ENCODE measurements around the gene CD300C.

The CD300C gene

DNA sequence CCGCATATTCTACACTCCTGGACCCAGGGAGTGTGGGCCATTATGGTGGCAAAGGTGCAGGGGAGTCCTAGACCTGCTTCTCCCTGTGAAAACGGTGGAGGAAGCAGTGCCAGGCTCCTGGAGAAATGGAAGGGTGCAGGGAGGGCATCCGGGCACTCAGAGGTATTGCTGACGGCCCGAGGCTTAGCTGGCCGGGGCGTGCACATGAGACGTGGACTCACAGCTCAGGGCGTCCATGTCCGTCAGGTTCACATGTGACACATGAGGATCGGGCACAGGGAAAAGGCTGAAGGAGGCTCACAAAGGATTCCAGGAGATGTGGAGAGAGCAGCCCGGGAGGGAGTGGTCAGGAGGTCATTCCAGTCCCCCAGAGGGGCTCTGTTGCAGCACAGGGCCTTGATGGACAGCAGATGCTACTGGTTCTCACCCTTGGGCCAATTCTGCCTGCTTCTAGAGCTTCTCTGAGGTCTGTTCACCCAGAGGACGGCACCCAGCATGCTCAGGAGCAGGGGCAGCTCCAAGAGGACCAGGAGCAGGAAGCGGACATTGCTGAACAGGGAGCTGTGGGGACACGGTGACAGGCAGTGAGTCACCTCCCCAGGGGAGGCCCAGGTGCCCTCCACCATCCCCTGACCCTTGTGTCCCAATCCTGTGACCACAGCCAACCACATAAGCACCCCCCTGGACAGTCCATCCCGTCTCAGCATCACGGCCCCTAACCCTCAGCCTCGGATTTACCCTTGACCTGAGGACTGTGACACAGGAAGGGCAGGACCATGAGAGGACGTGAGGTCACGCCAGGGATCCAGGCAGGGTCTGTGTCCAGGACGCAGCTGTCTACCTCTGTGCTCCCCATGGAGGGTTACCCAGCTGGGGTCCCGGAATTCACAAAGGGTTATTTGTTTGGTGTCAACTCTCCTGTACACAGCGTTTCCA is 4.5 kb downstream of the CD300C start:
- in situ Hi-C loops (cut with MboI; ENCODE audit: low pct_unique_long_range_greater_than_20kb, low sequenced_read_pairs): no loop called here
- DNase-seq: no peak

DNA sequence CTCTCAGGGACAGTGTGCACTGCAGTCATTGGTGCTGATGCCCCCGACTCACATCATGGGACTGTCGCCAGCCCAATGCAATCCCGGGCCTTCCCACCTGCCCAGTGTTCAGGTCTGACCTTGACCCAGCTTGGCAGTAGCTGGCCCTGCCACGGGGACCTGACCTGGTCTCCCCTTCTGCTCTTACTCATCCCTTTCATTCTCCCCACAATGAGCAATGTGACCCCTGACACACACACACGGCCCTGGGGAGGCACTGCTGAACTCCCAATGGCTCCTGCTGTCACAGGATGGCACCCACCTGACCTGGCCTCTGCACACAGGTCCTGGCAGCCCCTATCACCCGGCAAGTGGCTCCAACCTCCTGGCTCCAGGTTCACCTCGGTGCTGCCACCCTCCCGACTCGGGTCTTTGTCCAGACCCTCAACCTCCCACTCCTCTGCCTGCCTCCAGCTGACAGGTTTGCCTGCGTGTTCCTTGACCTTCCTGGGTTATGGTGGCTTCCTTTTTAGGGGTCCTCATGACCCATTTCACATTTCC is 6.6 kb downstream of the CD300C start:
- in situ Hi-C loops (cut with MboI; ENCODE audit: low pct_unique_long_range_greater_than_20kb, low sequenced_read_pairs): no loop called here
- no peak for DNase-seq

DNA sequence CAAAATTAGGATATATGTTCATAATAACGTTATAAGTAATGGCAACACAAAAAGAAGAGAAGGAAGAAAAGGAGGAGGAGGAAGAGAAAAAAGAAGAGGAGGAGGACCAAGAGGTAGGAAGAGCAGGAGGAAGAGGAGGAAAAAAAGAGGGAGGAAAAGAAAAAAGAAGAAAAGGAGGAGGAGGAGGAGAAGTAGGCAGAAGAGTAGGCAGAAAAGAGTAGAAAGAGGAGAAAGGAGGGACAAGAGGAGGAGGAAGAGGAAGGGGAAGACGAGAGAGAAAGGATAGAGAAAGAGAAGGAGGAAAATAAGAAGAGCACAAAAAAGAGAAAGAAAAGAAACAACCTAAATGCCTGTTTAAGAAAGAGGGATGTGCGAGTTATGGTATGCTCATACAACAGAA is 9.0 kb downstream of the CD300C start:
- in situ Hi-C loops (cut with MboI; ENCODE audit: low pct_unique_long_range_greater_than_20kb, low sequenced_read_pairs): no loop called here
- no peak for DNase-seq

DNA sequence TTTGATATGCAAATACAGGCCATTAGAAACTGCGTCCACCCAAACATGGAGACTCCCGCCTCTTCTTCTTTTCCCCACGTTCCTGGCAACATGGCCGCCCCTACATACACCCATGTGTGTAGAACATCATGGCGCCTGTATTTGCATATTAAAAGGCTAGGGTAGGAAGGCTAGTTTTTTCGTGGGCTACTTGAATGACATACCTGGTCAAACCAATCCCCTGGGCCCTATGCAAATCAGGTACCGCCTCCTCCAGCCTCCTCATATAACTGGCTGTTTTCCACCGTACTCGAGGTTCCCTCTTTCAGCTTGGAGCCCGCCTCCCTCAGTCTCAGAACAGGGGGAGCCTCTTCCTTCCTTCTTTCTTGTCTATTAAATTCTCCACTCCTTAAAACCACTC is 13.8 kb downstream of the CD300C start:
- DNase-seq: peak; percentile 99
- in situ Hi-C loops (cut with MboI; ENCODE audit: low pct_unique_long_range_greater_than_20kb, low sequenced_read_pairs): no loop called here

DNA sequence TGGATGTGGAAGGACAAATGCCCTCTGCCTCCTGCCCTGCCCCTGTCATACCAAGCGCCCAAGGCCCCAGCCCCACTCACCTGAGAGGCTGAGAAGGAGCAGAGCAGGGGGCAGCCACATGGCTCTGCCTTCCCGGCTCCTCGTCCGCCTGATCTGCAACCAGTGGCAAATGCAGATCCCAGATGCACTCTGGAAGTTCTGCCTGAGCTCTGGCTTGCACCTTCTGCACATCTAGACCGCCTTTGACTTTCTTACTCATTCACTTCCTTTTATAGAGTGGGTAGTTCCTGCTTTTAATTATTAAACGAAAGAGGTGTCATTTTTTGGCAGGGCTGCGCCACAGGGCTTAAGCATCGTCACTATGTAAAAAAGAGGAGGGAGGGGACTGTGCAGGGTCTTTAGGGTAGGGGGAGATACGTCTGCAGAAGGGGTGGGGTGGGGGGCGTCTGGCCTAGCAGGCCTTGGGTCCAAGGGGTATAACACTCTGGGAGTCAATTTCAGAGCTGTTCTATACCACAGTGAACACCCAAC is 14.6 kb downstream of the CD300C start, which contains the start of gene CD300LB:
Gene CD300LB (minus strand): TSS at position 245 of the 531 bp plus-strand sequence. CDS start 125 bp downstream, at position 120.
- DNase-seq: no peak
- in situ Hi-C loops (cut with MboI; ENCODE audit: low pct_unique_long_range_greater_than_20kb, low sequenced_read_pairs): no loop called here

DNA sequence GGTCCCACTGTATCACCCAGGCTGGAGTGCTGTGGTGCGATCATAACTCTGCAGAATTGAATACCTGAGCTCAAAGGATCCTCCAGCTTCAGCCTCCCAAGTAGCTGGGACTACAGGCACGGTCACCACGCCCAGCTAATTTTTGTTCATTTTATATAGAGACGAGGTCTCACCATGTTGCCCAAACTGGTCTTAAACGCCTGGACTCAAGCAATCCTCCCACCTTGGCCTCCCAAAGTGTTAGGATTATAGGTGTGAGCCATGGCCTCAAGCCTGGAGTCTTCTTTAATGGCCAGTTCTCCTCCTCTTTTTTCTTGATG is 15.1 kb downstream of the CD300C start:
- no peak for DNase-seq
- in situ Hi-C loops (cut with MboI; ENCODE audit: low pct_unique_long_range_greater_than_20kb, low sequenced_read_pairs): no loop called here

DNA sequence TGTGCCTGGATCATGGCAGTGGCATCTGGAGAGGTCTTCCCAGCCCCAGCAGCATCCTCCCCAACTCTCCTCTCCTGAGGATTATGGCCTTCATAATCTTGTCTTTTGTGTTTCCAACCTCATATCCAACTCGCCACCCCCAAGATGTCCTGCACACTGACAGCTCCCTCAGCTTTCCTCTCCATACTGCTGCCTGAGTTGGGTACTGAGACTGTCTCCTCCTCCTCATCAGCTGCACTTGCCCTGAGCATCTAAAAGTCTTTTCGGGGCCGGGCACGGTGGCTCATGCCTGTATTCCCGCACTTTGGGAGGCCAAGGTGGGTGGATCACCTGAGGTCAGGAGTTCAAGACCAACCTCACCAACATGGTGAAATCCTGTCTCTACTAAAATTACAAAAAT is 16.7 kb downstream of the CD300C start:
- no peak for DNase-seq
- in situ Hi-C loops (cut with MboI; ENCODE audit: low pct_unique_long_range_greater_than_20kb, low sequenced_read_pairs): no loop called here

DNA sequence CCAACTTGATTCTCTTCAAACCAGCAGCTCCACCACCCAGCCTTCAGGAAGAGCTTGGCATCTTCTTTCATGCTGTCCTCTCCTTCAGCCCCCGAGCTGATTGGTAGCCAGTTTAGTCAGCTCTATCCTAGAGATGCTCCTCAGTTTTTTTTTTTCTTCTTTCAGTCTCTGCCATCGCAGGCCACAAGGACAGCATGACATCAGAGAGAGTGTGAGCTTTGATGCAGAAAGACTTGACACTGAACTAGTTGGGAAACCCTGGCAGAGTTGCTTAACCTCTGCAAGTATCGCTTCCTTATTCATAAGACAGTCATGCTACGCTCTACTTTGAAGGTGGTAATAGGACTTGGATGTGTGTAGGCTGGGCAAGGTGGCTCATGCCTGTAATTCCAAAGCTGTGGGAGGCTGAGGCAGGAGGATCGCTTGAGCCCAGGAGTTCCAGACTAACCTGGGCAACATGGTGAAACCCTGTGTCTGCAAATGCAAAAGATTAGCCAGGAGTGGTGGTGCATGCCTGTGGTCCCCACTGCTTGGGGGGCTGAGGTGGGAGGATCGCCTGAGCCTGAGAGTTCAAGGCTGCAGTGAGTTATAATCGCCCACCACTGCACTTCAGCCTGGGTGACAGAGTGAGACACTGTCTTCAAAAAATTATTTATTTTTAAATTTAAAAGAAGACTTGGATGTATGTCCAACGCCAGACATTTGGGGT is 17.3 kb downstream of the CD300C start:
- DNase-seq: peak; percentile 47
- in situ Hi-C loops (cut with MboI; ENCODE audit: low pct_unique_long_range_greater_than_20kb, low sequenced_read_pairs): no loop called here

DNA sequence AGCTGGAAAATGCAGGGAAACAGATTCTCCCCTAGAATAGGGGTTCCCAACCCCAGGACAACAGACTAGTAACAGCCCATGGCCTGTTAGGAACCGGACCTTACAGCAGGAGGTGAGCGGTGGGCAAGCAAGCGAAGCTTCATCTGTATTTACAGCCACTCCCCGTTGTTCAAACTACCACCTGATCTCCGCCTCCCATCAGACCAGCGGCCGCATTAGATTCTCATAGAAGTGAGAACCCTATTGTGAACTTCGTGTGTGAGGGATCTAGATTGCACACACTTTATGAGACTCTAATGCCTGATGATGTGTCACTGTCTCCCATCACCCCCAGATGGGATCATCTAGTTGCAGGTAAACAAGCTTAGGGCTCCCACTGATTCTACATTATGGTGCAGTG is 18.2 kb downstream of the CD300C start:
- in situ Hi-C loops (cut with MboI; ENCODE audit: low pct_unique_long_range_greater_than_20kb, low sequenced_read_pairs): no loop called here
- DNase-seq: no peak

DNA sequence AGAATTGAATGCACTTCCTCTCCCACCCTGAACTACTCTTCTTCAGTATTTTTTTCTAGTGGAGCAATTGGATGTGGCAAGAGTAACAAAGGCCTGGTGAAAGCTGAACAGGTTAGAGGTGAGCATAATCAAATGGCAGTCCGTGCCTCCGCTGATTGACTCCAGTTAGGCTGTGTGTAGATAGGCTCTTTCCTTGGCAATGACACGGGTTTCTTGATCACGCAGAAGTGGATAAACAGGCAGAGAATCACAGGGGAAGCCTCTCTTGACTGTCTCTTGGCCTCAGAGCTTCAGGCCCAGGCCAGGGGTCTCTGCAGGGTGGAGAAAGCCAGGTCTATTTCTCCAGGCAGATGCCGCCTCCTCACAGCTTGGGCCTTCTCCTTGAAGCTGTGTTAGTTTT is 18.8 kb downstream of the CD300C start:
- in situ Hi-C loops (cut with MboI; ENCODE audit: low pct_unique_long_range_greater_than_20kb, low sequenced_read_pairs): no loop called here
- DNase-seq: no peak

DNA sequence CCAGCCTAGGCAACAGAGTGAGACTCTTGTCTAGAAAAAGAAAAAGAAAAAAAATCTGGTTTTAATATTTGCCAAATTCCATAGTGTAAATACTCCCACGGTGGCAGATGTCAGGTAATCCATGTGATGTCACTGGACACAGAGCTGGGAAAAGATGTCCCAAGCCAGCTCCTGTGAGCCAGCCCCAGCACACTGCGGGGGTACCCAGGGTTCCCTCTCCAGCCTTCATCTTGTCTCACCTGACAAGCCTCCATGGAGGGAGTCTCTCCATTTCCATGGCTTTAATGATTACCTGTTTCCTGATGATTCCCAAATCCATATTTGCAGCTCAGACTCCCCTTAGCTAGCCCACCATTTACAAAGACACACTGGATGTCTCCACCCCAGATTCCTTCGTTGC is 19.2 kb downstream of the CD300C start:
- no peak for DNase-seq
- in situ Hi-C loops (cut with MboI; ENCODE audit: low pct_unique_long_range_greater_than_20kb, low sequenced_read_pairs): no loop called here

DNA sequence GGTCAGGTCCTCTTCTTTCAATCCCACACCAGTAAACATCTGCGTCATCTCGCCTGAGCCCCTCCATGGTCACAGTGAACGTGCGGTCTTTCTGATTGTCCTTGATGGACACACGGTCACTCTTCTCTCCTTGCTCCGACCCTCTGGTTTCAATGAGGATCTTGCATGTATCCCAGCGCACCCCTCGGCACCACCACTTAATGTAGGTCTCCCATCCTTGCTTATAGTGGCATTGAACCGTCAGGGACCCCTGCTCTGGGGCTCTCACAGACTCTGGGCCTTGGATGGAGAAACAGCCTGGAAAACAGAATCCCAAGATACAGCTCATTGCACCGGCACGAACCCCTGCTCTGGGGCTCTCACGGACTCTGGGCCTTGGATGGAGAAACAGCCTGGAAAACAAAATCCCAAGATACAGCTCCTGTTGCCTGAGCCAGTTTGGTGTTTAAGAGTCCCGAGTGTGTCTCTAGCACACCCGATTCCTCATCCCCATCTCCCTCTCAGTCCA is 20.1 kb downstream of the CD300C start:
- in situ Hi-C loops (cut with MboI; ENCODE audit: low pct_unique_long_range_greater_than_20kb, low sequenced_read_pairs): no loop called here
- DNase-seq: no peak

DNA sequence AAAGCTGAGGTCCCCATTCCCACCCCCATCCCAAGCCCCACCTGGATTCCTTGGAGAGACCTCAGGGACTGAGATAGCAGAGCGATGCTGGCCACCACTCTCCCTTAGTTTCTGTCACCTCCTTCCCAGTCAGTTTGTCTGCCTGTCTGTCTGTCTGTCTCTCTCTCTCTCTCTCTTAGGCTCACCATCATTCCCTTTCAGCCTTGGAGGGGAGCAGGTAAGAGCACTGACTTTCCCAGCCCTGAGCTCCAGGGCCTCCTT is 20.5 kb downstream of the CD300C start:
- DNase-seq: no peak
- in situ Hi-C loops (cut with MboI; ENCODE audit: low pct_unique_long_range_greater_than_20kb, low sequenced_read_pairs): no loop called here

DNA sequence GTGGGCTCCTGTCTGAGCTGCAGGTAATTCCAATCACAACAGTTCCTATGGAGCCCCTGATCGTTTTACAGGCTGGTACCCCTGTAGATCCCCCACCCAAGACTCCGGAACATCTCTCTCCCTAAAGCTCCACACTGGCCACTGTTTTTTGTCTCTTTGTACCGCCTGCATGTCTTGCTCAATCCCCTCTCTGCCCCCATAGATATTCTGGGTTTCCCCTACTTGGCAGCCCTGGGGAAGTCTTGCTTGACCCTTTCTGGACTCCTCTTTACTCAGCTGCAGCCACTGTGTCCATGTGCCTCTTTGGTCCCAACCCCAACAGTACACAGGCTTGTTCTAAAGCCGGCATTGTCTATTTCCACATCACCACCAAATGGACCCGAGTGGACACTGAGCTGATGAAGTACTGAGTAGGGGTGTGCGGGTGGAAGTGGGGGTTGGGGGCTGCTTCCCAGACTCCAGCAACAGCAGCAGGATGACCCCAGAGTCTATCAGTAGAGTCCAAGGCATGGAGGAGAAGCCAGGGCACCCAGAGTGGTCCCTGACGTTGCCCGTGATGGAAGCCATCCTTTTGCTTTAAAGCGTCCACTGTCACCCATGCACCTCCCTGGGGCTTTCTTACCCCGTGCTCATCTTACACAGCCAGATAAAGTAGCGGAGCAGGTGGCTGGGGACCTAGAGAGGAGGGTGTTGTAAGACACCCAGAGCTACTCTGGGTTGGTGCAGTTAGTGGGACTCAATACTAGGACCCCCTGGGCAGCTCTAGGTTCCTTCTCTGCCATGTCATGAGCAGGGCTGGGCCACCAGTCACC is 21.1 kb downstream of the CD300C start:
- DNase-seq: no peak
- in situ Hi-C loops (cut with MboI; ENCODE audit: low pct_unique_long_range_greater_than_20kb, low sequenced_read_pairs): no loop called here

DNA sequence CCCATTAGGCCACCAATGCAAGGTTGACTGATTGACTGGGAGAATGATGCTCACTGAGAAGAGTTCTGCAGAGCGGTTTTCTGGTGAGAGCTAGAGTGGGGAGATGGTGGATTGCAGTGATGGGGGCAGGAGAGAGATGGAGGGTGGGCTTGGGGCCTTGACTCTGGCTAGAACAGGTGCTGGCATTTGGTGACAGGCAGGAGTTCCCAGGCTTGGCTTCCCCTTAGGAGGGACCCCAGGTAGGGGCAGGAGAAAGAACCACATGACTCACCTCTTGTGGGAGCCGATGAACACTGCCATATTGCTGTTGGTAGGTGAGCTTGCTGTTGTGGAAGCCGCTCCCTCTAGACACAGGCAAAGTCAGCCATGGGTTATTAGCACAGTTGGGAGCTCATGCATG is 22.6 kb downstream of the CD300C start:
- in situ Hi-C loops (cut with MboI; ENCODE audit: low pct_unique_long_range_greater_than_20kb, low sequenced_read_pairs): no loop called here
- DNase-seq: no peak

DNA sequence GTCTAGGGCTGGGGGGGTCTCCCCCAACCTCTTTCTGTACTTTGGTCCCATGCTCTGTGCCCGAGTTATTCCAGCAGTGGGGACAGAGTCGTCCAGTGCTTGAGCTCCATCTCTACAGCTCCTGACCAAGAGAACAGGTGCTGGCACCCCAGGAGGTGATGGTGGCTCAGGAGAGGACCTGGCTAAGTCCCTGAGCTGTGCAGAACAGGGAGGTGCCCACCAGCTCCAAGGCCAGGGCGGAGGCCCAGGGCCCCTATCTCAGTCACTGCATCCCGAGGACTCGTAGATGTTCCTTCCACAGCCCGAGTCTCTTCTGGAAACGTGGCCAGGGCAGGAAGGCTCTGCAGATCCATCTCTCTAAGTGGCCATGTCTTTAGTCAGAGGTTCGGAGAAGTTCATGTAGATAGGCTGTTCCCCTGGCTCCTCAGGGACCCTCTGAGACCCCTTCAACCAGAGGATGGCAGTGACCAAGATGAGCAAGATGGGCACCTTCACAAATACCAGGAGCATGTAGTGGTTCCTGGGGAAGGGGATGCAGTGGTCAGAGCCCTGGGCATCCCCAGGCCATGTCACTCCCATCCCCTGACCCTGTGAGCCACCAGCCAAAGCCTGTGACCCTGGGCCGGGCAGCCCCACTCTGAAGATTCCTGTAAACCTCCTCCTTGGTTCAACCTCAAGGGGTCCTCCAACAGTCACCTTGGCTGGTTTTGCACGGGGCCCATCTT is 23.4 kb downstream of the CD300C start:
- DNase-seq: no peak
- in situ Hi-C loops (cut with MboI; ENCODE audit: low pct_unique_long_range_greater_than_20kb, low sequenced_read_pairs): no loop called here

DNA sequence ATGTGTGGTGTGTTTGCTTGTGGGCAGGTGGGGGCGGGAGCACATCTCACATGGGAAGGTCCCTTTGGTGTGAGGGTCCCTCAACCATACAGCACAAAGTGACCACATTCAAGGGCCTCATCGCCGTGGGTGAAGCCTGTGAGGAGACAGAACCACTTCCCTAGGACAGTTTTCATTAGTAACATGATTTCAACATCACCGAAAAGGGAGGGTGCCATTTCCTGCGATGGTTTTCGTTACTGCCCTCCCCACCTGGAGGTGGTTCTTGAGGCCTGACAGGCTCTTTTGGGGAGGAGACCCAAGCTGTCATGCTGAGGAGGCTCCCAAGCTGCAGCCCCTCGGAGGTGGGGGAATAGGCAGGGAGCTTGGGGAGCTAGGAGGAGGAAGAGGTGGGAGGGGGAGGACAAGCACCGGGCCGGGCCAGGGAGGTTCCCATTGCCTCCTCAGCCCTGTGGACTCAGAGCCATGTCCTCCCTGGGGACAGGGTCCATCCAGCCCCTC is 24.2 kb downstream of the CD300C start:
- peak; percentile 75 for DNase-seq
- in situ Hi-C loops (cut with MboI; ENCODE audit: low pct_unique_long_range_greater_than_20kb, low sequenced_read_pairs): no loop called here

DNA sequence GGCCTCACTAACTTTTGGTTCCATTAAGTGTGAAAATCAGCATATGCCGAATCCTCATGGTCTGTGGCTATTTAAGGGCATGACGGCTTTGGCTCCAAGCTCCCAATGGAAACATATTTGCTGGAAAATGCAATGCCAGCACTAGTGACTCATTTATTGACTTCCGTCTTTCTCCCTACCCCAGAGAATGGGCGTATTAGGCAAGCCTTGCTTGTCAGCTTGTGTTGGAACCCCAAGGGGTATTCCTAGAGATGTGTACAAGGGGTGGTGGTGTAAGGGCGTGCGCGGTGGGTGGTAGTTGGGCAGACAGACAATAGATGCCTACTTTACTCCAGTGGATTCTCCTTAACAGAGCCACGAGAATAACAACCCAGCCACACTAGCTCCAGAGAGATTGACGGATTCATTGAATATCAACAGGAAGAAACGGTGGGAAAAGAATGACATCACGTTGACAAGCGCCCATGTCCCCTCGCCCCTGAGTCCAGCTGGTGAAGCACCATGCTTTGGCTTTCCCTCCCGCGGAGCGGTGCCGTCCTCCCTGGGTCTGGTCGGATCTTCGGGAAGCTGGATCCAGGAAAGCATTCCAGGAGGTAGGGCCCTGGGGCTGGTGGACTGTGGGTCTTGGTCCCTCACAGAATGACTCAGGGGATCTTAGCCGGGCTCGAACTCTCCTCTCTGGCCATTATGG is 25.0 kb downstream of the CD300C start:
- in situ Hi-C loops (cut with MboI; ENCODE audit: low pct_unique_long_range_greater_than_20kb, low sequenced_read_pairs): no loop called here
- no peak for DNase-seq

Measured in KBM-7 (cell line).